NB4 (cell line): ENCODE data around the gene NLRC3.

Source experiments
- DNase-seq: peaks from one replicate; pipeline ENCODE4 v3.0.0; 2010; ENCODE audit warnings: low read depth
- H3K4me3 ChIP-seq: one replicate; pipeline ENCODE4 v1.5.1; 2011; ENCODE audit warnings: mild to moderate bottlenecking, low read depth, low read length, moderate library complexity
- CTCF ChIP-seq: IDR thresholded peaks from one replicate; pipeline ENCODE4 v1.5.1; 2012; ENCODE audit warnings: low read depth, low read length
- MAX ChIP-seq: IDR thresholded peaks from 2 replicates; pipeline ENCODE4 v1.6.1; 2011; ENCODE audit warnings: low read depth, low read length
- MYC ChIP-seq: IDR thresholded peaks from 2 replicates; pipeline ENCODE4 v1.6.1; 2011; ENCODE audit warnings: low read depth, low read length
- POLR2A ChIP-seq: IDR thresholded peaks from 2 replicates; pipeline ENCODE4 v1.6.1; 2011; ENCODE audit warnings: mild to moderate bottlenecking; ENCODE audit not compliant: insufficient read length; ENCODE audit errors: extremely low read depth

The NLRC3 gene

DNA sequence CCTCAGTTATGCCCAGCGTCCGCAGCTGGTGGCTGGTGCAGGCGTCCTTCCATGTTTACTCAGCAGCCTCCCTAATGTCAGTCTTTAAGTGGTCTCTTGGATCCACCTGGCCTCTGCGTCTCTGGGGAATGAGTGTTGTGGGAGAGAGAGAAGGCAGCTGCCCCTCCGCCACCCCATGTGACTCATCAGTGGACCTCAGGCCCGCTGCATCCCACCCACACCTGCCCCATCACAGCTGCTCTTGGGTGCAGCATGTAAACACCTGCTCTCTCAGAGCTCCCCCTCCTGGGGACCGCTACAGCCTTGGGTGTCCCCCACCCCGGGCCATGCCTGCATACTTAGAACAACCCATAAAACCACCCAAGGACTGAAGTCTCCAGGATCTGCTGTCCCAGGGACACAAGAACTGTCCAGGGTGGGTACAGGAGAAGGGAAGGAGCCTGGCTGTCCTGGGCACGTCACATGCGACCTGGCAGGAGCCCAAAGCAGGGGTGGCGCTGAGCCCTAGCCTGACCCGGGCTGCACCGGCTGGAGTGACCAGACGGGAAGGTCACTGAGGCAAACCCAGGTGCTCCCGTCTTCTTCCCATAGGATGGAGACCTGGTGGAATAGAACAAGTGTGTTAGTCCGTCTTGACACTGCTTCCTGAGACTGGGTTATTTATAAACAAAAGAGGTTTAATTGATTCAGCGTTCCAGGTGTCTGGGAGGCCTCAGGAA, 86.1 kb downstream of the NLRC3 start:
- peak; percentile 30 for DNase-seq
- no peak overlapping the region for H3K4me3 ChIP-seq

More for the DNA sequence above, 86.1 kb downstream of the NLRC3 start:
- TF ChIP-seq CTCF (no peak), MYC (no peak), POLR2A (no peak), MAX (no peak)
